Fibroblast of pulmonary artery (primary cell): ENCODE measurements around the gene NPDC1.
A peak's percentile ranks its signal among the peaks of the same experiment; 100 is the strongest.

Experiments used
- DNase-seq: peaks from one replicate; pipeline ENCODE4 v3.0.0-alpha.2; 2010; ENCODE audit warnings: low read depth
- H3K4me3 ChIP-seq: replicated peaks from 2 replicates; pipeline ENCODE4 v1.5.1; 2011; ENCODE audit warnings: low read depth, mild to moderate bottlenecking, control low read depth, low read length, moderate library complexity
- TF ChIP-seq, protein P1 (sequence below): IDR thresholded peaks from 2 replicates; pipeline ENCODE4 v1.5.1; 2011; ENCODE audit warnings: mild to moderate bottlenecking, control low read depth, low read length, inconsistent platforms; ENCODE audit errors: missing control alignments

Gene NPDC1

DNA sequence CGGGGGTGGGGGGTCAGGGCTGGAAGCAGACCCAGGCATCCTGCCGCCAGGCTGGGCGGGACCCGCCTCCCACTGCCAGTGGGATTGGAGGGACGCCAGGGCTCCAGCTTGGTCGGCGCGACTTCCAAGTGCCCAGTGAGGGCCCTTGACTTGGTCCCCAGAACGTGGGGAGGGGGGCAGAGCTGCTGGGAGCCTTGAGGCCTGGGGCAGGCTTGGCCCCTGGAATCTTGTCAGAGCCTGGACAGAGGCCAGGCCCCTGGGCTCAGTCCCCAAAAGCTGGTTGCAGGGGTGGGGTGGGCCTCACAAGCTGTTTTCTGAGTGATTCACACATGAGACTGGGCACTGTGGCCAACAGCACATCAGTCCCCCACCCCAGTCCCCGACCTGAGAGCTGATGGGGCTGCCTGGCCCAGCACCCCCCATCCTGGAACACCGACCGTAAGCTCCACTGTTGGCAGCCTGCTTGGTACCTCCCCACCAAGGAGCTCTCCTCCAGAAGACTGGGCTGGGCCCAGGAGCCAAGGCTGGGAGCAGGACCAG is 50.1 kb downstream of the NPDC1 start:
- TF ChIP-seq, protein P1, sequence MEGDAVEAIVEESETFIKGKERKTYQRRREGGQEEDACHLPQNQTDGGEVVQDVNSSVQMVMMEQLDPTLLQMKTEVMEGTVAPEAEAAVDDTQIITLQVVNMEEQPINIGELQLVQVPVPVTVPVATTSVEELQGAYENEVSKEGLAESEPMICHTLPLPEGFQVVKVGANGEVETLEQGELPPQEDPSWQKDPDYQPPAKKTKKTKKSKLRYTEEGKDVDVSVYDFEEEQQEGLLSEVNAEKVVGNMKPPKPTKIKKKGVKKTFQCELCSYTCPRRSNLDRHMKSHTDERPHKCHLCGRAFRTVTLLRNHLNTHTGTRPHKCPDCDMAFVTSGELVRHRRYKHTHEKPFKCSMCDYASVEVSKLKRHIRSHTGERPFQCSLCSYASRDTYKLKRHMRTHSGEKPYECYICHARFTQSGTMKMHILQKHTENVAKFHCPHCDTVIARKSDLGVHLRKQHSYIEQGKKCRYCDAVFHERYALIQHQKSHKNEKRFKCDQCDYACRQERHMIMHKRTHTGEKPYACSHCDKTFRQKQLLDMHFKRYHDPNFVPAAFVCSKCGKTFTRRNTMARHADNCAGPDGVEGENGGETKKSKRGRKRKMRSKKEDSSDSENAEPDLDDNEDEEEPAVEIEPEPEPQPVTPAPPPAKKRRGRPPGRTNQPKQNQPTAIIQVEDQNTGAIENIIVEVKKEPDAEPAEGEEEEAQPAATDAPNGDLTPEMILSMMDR, result no peak
- no peak overlapping the region for H3K4me3 ChIP-seq
- DNase-seq, result no peak

DNA sequence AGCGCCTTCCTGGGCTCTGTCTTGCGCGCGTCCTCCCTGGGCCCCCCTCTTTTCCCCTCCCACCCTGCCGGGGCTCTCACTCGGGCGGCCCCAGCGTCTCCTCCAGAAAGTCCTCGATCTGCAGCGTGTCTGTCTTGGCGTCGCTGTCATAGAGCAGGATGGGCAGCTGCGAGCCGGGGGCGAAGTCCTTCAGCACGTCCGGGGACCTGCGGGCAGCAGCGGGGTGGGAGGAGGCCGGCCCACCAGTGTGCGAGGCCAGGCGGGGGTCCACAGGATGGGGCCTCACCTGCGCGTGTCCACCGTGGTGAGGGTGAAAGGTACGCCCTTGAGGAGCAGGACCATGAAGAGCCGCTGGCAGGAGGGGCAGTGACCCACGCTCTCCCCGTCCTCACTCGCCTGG is 50.6 kb downstream of the NPDC1 start:
- TF ChIP-seq, protein P1, result no peak
- no peak for DNase-seq

DNA sequence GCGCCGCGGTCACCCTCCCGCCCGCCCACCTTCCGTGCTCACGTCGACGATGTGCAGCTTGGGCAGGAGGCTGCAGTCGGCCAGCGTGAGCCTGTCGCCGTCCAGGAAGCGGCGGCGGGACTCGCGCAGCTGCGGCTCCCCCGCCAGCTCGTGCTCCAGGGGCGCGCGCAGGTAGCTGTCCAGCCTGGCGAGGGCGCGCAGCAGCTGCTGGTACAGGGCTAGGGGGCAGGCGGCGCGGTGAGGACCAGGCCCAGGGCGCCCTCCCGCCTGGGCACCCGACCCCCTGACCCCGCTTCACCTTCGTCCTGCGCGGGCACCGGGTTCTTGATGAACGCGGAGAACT is 51.1 kb downstream of the NPDC1 start:
- no peak overlapping the region for H3K4me3 ChIP-seq
- TF ChIP-seq, protein P1, result no peak
- DNase-seq, result no peak

More for the DNA sequence above, 50.6 kb downstream of the NPDC1 start:
- no peak overlapping the region for H3K4me3 ChIP-seq

DNA sequence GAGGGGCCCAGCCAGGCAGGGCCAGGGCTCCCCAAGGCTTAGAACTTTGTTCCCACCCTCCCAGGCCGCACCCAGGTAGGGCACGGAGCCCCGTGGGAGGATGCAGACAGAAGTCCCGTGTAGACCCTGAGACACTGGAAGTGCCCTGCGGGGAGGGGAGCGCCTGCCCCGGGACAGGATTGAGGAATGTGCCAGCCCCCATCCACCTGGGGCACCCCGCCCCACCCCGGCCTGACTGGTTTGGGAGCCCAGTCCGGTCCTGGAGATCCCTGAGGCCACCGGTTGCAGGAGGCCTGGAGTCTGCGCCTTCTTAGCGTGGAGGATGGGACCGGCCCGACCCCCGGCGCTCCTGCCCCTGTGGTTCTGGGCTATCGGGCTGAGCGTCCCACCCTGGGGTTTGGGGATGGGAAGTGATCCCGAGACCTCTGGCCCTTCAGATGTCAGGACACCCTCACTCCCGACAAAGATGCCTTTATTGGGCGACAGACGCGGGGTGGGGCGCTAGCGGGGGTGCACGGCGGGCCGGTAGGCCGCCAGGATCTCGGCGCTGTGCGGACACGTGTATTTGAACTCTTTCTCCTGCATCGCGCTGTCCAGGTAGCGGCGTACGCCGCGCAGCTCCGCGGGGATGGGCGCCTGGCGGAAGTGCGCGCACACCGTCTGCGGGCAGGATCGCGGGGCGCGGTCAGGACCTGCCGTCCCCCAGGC is 51.6 kb downstream of the NPDC1 start:
- H3K4me3 ChIP-seq, result no peak overlapping the region
- TF ChIP-seq, protein P1, result no peak
- no peak for DNase-seq

DNA sequence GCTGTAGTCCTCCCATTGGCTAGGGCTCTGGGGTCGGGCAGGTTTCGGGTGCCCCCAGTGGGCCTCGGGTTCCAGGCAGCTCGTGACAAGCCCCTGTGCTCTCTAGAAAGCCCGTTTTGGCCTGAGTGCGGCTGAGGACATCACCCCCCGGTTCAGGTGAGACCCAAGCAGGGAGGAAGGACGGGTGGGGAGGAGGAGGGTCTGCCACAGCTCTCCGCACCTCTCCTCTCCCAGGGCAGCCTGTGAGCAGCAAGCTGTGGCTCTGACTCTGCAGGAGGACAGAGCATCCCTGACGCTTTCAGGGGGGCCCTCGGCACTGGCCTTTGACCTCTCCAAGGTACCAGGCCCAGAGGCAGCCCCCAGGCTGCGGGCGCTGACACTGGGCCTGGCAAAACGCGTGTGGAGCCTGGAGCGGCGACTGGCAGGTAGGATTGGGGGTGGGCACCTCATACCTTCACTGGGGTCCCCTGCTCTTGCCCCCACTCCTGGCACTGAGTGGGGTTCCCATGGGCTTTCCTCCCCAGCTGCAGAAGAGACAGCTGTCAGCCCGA is 53.1 kb downstream of the NPDC1 start:
- DNase-seq, result no peak
- H3K4me3 ChIP-seq, result peak overlapping the region; percentile 69
- TF ChIP-seq, protein P1, result no peak

DNA sequence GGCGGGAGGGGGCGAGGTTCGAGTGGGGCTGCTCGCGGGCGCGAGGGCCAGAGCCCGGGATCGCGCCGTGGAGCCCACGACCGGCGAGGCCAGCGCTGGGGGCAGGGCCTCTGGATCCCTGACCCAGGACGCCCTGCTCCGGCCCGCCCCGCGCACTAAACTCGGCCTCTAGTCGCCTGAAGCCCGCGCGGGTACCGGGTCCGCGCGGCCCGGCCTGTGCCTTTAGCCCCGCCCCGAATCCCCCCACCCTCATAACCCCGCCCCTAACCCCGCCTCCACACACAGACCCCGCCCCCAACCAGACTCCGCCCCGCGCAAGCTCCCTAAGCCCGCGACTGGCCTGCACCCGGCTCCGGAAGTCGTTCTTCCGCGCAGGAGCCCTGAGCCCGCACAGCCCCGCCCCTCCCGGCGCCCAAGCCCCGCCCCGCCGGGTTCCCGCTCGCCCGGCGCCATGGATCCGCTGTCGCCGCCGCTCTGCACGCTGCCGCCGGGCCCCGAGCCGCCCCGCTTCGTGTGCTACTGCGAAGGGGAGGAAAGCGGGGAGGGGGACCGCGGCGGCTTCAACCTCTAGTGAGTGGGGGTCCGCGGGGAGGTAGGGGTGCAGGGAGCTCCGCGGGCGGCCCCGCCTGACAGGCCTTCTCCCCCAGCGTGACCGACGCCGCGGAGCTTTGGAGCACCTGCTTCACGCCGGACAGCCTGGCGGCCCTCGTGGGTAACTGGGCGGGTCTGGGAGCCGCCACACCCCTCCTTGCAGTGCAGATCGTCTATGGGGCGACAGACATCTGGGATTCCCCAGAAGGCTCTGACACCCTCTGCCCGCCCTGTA is 53.8 kb downstream of the NPDC1 start, which contains the start of gene PAXX:
Gene PAXX (plus strand): TSS at position 430 of the 826 bp plus-strand sequence. CDS start 22 bp downstream, at position 452.
- peak; percentile 88 for DNase-seq
- peak within 1 kb of the TSS; percentile 69 for H3K4me3 ChIP-seq
- TF ChIP-seq, protein P1, result no peak
